ENCODE results near the gene WFIKKN1. TPM values are rescaled to one million over a fixed set of nuclear protein-coding genes. Genes with fewer than 3 reads are reported as not detected.

WFIKKN1 gene
- total and polyA plus RNA-seq, 11 donors = 0.15 to 1.1 (median 0.29) TPM

DNA sequence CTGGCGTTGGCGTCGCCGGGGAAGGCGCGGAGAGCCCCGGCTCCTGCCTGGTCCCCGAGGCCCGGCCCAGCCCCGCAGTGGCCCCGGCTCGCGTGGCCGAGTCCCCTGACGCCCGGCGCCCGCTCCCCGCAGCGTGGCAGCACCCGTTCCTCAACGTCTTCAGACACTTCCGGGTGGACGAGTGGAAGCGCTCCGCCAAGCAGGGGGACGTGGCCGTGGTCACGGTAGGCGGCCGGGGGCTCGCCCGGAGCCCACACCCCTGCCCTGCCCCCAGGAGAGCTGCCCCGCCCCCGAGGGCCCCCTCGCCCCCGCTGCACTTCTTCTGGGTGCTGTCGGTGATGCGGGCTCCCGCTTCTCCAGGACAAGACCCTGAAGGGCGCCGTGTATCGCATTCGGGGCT, 18.8 kb downstream of the WFIKKN1 start:
- ATAC-seq (no peak), DNase-seq (no peak)
- TF ChIP-seq POLR2A (IDR thresholded peaks at IDR 0.05) = no peak
- TF ChIP-seq, protein P1, sequence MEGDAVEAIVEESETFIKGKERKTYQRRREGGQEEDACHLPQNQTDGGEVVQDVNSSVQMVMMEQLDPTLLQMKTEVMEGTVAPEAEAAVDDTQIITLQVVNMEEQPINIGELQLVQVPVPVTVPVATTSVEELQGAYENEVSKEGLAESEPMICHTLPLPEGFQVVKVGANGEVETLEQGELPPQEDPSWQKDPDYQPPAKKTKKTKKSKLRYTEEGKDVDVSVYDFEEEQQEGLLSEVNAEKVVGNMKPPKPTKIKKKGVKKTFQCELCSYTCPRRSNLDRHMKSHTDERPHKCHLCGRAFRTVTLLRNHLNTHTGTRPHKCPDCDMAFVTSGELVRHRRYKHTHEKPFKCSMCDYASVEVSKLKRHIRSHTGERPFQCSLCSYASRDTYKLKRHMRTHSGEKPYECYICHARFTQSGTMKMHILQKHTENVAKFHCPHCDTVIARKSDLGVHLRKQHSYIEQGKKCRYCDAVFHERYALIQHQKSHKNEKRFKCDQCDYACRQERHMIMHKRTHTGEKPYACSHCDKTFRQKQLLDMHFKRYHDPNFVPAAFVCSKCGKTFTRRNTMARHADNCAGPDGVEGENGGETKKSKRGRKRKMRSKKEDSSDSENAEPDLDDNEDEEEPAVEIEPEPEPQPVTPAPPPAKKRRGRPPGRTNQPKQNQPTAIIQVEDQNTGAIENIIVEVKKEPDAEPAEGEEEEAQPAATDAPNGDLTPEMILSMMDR (IDR thresholded peaks at IDR 0.05) = no peak
- peaks cover 0 to 7% (median 0%) of the 10 kb centered on the region in 9 donors for H3K36me3 ChIP-seq
- H3K4me1 ChIP-seq = peaks cover 3 to 60% (median 40%) of the 10 kb centered on the region in 12 donors
- intact Hi-C loops (cut with DNase I) = loop anchor here in 3 of 10 donors (10.0 kb wide), 1 partner anchor 65 kb away; no protein-coding TSS in a partner anchor
- peak overlapping the region; percentile 61 to 94 (median 74) for H3K4me3 ChIP-seq
- no peaks in the 10 kb centered on the region for H3K27me3 ChIP-seq
- no peaks in the 10 kb centered on the region for H3K9me3 ChIP-seq
- peak overlapping the region in 10 of 12 donors; percentile 76 to 97 (median 90) for H3K27ac ChIP-seq
- 0 to 7% (median 2%) methylated on average over 12 to 44 of the region's 44 CpGs for WGBS, 4 donors

DNA sequence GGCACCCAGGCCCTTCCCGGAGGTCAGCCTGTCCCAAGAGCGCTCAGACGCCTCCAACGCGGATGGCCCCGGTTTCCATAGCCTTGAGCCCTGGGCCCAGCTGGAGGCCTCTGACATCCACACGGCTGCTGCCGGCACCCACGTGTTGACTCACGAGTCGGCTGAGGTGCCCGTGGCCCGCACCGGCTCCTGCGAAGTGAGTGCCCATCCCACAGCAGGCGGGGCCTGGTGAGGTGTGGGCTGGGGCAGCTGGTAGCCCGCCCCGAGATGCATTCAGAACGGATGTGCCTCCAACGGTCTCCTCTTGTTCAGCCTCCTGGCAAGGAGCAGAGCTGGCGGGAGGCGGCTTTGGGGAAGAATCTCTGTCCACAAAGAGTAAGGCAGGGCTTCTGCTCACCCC, 21.1 kb downstream of the WFIKKN1 start:
- TF ChIP-seq, protein P1 (IDR thresholded peaks at IDR 0.05) = no peak
- TF ChIP-seq POLR2A (IDR thresholded peaks at IDR 0.05) = no peak
- H3K4me3 ChIP-seq = no peak overlapping the region
- no peaks in the 10 kb centered on the region for H3K27me3 ChIP-seq
- H3K36me3 ChIP-seq = peaks cover 0 to 23% (median 0%) of the 10 kb centered on the region in 9 donors
- H3K4me1 ChIP-seq = peaks cover 3 to 38% (median 29%) of the 10 kb centered on the region in 12 donors
- WGBS, 4 donors = 87 to 92% (median 91%) methylated on average over 14 to 22 of the region's 22 CpGs
- no peaks in the 10 kb centered on the region for H3K9me3 ChIP-seq
- ATAC-seq (no peak), DNase-seq (no peak)
- H3K27ac ChIP-seq = no peak overlapping the region
- intact Hi-C loops (cut with DNase I) = loop anchor here in 1 of 10 donors (10.0 kb wide), 1 partner anchor 67 kb away; no protein-coding TSS in a partner anchor

DNA sequence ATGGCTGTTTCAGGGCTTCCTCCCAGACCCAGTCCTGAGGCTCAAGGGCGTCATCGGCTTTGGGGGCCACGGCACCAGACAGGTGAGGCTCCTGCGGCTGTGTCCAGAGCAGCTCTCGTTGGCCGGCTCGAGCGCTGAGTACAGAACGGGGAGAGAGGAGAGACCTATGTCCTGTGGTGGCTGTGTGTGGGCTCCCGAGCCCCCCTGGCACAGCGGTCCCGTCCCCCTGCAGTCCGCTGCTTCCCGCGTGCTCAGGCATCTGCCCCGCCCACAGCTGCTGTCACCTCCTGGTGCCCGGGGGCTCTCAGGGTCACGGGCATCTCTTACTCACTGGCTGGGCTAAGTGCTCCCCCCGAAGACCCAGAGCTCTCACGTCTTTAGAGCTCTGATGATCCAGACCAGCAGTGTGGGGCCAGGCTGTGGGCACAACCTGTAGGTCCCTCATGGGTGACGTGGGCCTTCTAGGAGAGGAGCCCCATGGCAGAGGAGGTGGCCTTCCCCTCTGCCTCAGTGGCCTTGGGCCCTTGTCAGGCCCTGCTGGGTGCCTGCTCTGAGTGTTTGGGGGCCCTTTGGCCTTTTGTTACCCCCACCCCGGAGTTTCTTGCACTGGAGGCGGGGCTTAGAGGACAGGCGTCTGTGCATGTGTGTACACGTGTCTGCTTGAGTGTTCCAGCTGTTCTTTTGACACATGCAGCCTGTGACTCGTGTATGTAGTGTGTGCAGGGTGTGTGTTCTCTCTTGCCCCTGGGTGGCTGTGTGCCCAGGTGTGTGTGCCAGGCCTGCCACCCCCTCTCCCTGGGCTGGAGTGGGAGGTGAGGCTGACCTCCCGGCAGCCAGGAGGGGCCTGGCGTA, 21.9 kb downstream of the WFIKKN1 start:
- Histone ChIP-seq H3K9me3 (no peaks in the 10 kb centered on the region), H3K36me3 (peaks cover 0 to 30% (median 0%) of the 10 kb centered on the region in 9 donors), H3K4me3 (no peak overlapping the region), H3K4me1 (peaks cover 3 to 30% (median 21%) of the 10 kb centered on the region in 12 donors), H3K27me3 (no peaks in the 10 kb centered on the region), H3K27ac (no peak overlapping the region)
- ATAC-seq = no peak
- intact Hi-C loops (cut with DNase I) = loop anchor here in 1 of 10 donors (10.0 kb wide), 1 partner anchor 68 kb away; no protein-coding TSS in a partner anchor
- WGBS, 4 donors = 83 to 94% (median 85%) methylated on average over 10 to 28 of the region's 28 CpGs
- no peak for DNase-seq
- TF ChIP-seq, protein P1 (IDR thresholded peaks at IDR 0.05) = no peak
- TF ChIP-seq POLR2A (IDR thresholded peaks at IDR 0.05) = no peak

DNA sequence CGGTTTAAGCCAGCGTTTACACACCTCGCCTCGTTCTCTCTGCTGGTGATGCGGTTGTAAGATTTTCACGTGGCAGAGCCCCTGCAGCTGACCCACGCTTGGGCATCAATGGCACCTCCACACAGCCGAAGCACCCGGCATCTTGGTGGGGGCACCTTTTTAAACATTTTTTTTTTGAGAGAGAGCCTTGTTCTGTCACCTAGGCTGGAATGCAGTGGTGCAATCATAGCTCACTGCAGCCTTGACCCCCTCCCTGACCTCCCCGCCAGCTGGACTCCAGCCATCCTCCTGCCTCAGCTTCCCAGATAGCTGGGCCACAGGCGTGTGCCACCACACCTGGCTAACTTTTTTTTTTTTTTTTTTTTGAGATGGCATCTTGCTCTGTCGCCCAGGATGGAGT, 23.2 kb downstream of the WFIKKN1 start:
- H3K27me3 ChIP-seq = no peaks in the 10 kb centered on the region
- no peaks in the 10 kb centered on the region for H3K9me3 ChIP-seq
- peaks cover 0 to 33% (median 0%) of the 10 kb centered on the region in 9 donors for H3K36me3 ChIP-seq
- DNase-seq (no peak), ATAC-seq (no peak)
- peaks cover 3 to 16% (median 9%) of the 10 kb centered on the region in 12 donors for H3K4me1 ChIP-seq
- no peak overlapping the region for H3K4me3 ChIP-seq
- WGBS, 4 donors = 93 to 94% (median 93%) methylated on average over 12 of the region's 12 CpGs
- TF ChIP-seq POLR2A (IDR thresholded peaks at IDR 0.05) = no peak
- TF ChIP-seq, protein P1 (IDR thresholded peaks at IDR 0.05) = no peak
- H3K27ac ChIP-seq = no peak overlapping the region
- intact Hi-C loops (cut with DNase I) = loop anchor here in 1 of 10 donors (10.0 kb wide), 1 partner anchor 69 kb away; no protein-coding TSS in a partner anchor
